ENCODE data around the gene CCDC197. TPM values are rescaled to one million over a fixed set of nuclear protein-coding genes. Genes with fewer than 3 reads are reported as not detected.

The CCDC197 gene
- total RNA-seq, 1 donor from 2014 or later, result not detected

DNA sequence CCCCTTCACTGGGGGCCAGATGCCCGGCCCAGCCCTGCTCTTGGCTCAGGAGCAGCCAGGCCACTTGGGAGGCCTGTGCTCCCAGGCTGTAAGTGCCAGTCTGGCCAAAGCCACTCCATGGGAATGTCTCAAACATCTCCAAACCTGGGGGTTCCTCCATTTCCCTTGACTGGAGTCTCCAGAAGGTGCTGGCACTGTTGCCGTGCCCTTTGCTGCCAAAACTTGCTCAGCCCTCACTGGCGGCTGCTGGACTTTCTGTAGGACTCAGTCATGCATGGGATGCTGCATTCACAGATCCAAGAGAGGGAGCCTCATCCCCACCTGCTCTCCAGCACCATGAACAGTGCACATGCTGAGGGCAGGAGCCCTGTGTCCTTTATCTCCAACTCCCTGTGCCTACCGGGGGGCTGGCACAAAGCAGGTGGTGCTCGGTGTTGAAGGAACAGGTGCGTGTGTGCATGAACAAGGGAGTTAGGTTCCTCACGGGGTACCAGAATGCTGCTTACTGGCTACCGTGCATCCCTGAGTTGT is 19.4 kb downstream of the CCDC197 start:
- peaks cover 4% of the 10 kb centered on the region for H3K9me3 Mint-ChIP-seq (ENCODE audit: unreplicated experiment)
- peaks cover 2% of the 10 kb centered on the region for H3K27me3 Mint-ChIP-seq (ENCODE audit: unreplicated experiment)
- H3K4me3 Mint-ChIP-seq (ENCODE audit: unreplicated experiment), result no peak overlapping the region

DNA sequence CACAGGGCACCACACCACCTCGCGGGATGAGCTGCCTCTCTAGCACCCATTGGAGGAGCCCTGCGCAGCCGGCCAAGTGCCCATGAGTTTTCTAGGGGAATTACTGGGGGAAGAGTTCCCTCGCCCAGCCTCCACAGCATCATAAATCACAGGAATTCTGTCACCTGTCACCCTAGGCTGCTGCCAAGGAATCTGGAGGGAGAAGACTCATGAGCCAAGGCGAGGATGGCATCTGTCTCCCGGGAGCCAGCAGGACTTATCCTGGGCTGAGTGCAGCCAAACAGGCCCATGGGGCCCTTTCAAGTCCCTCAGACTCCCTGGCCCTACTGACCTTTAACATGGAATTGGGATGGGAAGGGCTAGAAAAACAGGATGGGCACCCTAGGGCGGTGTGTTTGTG is 21.2 kb downstream of the CCDC197 start:
- Mint-ChIP-seq H3K9me3 (ENCODE audit: unreplicated experiment) (peaks cover 4% of the 10 kb centered on the region), H3K27me3 (ENCODE audit: unreplicated experiment) (peaks cover 5% of the 10 kb centered on the region), H3K36me3 (ENCODE audit: low read depth, unreplicated experiment) (peaks cover 4% of the 10 kb centered on the region), H3K4me1 (ENCODE audit: unreplicated experiment) (no peaks in the 10 kb centered on the region), H3K27ac (ENCODE audit: unreplicated experiment) (no peak overlapping the region), H3K4me3 (ENCODE audit: unreplicated experiment) (no peak overlapping the region)
- no peak for DNase-seq (ENCODE audit: low spot score)
- TF ChIP-seq, protein P1, sequence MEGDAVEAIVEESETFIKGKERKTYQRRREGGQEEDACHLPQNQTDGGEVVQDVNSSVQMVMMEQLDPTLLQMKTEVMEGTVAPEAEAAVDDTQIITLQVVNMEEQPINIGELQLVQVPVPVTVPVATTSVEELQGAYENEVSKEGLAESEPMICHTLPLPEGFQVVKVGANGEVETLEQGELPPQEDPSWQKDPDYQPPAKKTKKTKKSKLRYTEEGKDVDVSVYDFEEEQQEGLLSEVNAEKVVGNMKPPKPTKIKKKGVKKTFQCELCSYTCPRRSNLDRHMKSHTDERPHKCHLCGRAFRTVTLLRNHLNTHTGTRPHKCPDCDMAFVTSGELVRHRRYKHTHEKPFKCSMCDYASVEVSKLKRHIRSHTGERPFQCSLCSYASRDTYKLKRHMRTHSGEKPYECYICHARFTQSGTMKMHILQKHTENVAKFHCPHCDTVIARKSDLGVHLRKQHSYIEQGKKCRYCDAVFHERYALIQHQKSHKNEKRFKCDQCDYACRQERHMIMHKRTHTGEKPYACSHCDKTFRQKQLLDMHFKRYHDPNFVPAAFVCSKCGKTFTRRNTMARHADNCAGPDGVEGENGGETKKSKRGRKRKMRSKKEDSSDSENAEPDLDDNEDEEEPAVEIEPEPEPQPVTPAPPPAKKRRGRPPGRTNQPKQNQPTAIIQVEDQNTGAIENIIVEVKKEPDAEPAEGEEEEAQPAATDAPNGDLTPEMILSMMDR (IDR thresholded peaks at IDR 0.05; ENCODE audit: unreplicated experiment), result no peak

More for the DNA sequence above, 19.4 kb downstream of the CCDC197 start:
- Mint-ChIP-seq H3K4me1 (ENCODE audit: unreplicated experiment) (no peaks in the 10 kb centered on the region), H3K27ac (ENCODE audit: unreplicated experiment) (no peak overlapping the region), H3K36me3 (ENCODE audit: low read depth, unreplicated experiment) (peaks cover 4% of the 10 kb centered on the region)
- TF ChIP-seq, protein P1 (IDR thresholded peaks at IDR 0.05; ENCODE audit: unreplicated experiment), result no peak
- no peak for DNase-seq (ENCODE audit: low spot score)

DNA sequence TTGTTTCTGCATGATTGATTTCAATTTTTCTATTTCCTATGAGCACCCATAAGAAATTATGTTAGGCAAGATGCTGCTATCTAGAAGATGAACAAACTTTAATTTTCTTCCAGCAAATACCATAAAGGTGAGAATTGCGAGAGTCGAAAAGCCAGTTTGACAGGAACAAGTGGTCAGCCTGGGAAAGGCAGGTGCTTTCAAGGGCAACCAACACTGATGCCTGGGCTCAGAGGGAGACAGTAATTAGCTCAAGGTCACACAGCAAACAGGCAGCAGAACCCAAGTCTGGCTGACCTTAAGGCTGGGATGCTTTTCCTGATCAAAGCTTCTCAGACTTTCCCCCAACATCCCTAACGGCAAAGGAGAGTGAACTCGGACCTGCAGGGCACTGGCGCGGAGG is 22.2 kb downstream of the CCDC197 start:
- no peak overlapping the region for H3K4me3 Mint-ChIP-seq (ENCODE audit: unreplicated experiment)
- H3K27ac Mint-ChIP-seq (ENCODE audit: unreplicated experiment), result no peak overlapping the region
- peaks cover 4% of the 10 kb centered on the region for H3K9me3 Mint-ChIP-seq (ENCODE audit: unreplicated experiment)
- TF ChIP-seq, protein P1 (IDR thresholded peaks at IDR 0.05; ENCODE audit: unreplicated experiment), result no peak
- DNase-seq (ENCODE audit: low spot score), result no peak
- H3K27me3 Mint-ChIP-seq (ENCODE audit: unreplicated experiment), result peaks cover 5% of the 10 kb centered on the region
- no peaks in the 10 kb centered on the region for H3K4me1 Mint-ChIP-seq (ENCODE audit: unreplicated experiment)
- peaks cover 4% of the 10 kb centered on the region for H3K36me3 Mint-ChIP-seq (ENCODE audit: low read depth, unreplicated experiment)

DNA sequence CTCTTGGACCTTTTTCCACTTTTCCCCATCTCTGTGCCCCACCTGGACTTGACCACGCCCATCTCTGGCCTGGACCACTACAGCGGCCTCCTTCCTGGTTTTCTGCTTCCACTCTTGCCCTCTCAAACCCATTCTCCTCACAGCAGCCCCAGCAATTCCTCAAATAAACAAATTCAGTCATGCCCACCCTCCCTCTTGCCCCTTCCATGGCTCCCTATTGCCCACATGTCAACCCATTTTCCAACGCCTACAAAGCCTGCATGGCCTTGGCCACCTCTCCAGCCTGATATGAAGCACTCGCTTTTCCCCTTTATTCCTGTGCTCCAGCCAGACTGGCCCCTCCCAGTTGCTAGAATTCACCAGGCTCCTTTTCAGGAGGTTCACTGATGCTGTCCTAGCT is 23.2 kb downstream of the CCDC197 start:
- no peak for DNase-seq (ENCODE audit: low spot score)
- no peak overlapping the region for H3K27ac Mint-ChIP-seq (ENCODE audit: unreplicated experiment)
- TF ChIP-seq, protein P1 (IDR thresholded peaks at IDR 0.05; ENCODE audit: unreplicated experiment), result no peak
- H3K9me3 Mint-ChIP-seq (ENCODE audit: unreplicated experiment), result peaks cover 4% of the 10 kb centered on the region
- H3K27me3 Mint-ChIP-seq (ENCODE audit: unreplicated experiment), result peaks cover 6% of the 10 kb centered on the region
- H3K4me3 Mint-ChIP-seq (ENCODE audit: unreplicated experiment), result no peak overlapping the region
- no peaks in the 10 kb centered on the region for H3K4me1 Mint-ChIP-seq (ENCODE audit: unreplicated experiment)
- peaks cover 4% of the 10 kb centered on the region for H3K36me3 Mint-ChIP-seq (ENCODE audit: low read depth, unreplicated experiment)

DNA sequence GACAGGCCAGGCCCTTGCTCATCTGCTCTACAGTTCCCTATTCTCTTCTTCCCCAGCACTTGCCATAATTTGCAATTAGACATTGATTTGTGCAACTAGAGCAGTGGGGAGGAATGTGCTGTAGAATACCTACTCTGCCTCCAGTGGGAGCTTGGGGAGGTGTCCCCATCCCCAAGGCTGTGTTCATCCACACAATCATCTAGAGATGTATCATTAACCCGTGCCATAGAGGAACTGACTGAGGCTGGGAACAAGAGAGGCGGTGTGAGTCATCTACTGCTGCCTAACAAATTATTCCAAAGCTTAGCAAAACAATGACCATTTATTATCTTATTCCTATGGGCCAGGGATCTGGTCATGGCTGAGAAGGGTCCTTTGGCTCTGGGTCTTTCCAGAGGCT is 23.9 kb downstream of the CCDC197 start:
- Mint-ChIP-seq H3K27me3 (ENCODE audit: unreplicated experiment) (peaks cover 6% of the 10 kb centered on the region), H3K36me3 (ENCODE audit: low read depth, unreplicated experiment) (peaks cover 4% of the 10 kb centered on the region), H3K9me3 (ENCODE audit: unreplicated experiment) (peaks cover 4% of the 10 kb centered on the region), H3K4me1 (ENCODE audit: unreplicated experiment) (no peaks in the 10 kb centered on the region), H3K4me3 (ENCODE audit: unreplicated experiment) (no peak overlapping the region), H3K27ac (ENCODE audit: unreplicated experiment) (no peak overlapping the region)
- no peak for DNase-seq (ENCODE audit: low spot score)
- TF ChIP-seq, protein P1 (IDR thresholded peaks at IDR 0.05; ENCODE audit: unreplicated experiment), result no peak

Measured in endothelial cell (in vitro differentiated cells).